Occipital lobe (tissue), 3 donors: ENCODE data around the gene WFDC2. TPM values are rescaled to one million over a fixed set of nuclear protein-coding genes. Genes with fewer than 3 reads are reported as not detected.

Experiments
- DNase-seq: peaks from one replicate; lab custom pipeline; 2025; lab: John Stamatoyannopoulos, UW
- small RNA-seq: library from RNA; depleted of rRNA; stranded (forward); fragments of <200 nt; gene quantifications from one replicate; pipeline ENCODE3, GENCODE V24; 2014
- total RNA-seq: library from RNA; depleted of rRNA; stranded (reverse); fragments of >200 nt; gene quantifications from one replicate; pipeline ENCODE4 v1.2.3, GENCODE V29; 2014

WFDC2 gene
- total RNA-seq, 1 donor from 2014 or later = 3.4 TPM

DNA sequence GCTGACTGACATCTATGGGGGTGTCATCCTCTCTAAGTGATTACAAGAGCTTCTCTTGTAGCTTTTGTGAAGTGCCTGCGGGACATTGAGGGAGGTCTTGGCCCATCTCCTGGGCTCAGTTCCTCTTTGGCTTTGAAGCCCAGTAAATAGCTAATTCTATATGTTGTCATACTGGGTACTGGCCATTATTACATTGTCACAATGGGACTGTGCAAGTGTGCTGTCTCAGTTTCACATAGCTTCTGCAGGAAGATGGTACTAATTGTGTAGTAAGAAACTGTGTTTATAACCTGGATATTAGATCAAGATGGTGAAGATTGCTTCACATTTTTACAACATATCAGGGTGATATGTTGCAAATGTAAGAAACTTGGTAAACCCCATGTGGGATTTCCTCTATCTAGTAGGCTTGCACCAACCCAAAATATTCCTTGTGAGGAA, 26.0 kb downstream of the WFDC2 start:
- DNase-seq = no peak

DNA sequence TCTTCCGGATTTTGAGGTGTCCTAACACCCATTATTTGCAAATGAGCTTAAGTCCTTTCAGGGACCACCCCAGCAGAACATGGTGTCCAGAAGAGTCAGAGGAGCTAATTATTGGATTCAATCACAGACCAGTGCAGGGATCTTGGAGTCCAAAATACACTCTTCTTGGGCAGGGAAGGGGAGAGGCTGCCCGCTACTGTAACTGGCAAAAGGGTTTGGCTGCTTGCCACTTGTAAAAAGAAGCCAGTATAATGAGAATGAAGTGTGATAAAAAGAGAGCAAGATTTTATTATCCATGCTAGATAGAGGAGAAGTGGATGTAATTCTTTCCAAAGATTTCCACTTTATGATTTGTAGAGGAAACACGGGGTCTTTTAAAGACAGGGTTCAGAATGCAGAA, 26.6 kb downstream of the WFDC2 start:
- no peak for DNase-seq

- no peak for DNase-seq
These were observed 28.5 kb downstream of the WFDC2 start for GRCh38 chr20:45497971-45498494.

GRCh38 chr20:45500022-45500421, 30.5 kb downstream of the WFDC2 start:
- no peak for DNase-seq

DNA sequence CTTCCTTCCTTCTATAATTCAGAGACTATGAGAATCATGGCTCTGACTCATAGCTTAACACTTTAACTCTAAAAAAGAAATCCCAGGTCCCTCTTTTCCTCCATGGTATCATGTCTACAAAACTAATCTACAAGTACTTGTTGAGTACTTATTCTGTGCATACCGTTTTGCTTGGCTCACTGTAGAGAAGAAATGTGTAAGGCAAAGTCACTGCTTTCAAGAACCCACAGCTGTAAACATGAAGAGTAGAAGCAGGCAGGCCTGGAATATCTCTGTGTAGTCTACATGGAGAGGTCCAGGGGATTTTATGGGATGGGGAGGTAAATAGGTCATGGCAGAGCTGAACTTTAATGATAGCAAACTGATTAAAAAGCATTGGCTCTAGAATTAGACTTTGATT, 32.0 kb downstream of the WFDC2 start:
- no peak for DNase-seq

GRCh38 chr20:45502561-45502960, 33.0 kb downstream of the WFDC2 start:
- no peak for DNase-seq

DNA sequence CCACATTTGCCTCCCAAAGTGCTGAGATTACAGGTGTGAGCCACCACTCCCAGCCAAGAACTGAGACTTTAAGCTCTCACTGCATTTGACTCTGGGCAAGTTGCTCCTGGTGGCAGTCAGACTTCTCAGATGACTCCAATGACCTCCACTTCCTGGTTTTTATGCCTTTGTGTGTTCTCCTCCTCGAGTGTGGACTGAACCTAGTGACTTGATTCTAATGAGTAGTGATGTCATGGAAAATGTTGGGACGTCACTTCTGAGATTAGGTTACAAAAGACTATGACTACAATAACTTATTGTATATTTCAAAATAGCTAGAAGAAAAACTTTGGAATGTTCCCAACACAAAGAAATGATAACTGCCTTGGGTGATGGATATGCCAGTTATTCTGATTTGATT, 33.9 kb downstream of the WFDC2 start:
- DNase-seq = no peak

DNA sequence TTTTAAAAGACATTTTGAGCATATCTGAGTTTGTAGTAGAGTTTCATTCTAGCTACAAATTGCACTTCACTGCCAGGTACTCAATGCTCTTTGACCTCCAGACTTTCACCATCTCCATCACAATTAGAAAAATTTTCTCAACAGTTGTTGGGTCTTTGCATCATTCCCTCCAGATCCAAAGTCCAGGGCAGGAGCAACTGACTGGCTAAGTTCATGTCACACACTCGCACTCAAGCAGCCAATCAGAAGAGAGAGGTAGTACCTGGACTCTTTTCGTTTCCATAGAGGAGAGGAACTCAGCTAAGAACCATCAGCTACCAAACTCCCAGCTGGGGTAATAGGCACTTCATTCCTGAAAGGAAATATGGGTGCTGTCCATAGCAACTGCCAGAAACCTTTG, 36.8 kb downstream of the WFDC2 start:
- DNase-seq = no peak

DNA sequence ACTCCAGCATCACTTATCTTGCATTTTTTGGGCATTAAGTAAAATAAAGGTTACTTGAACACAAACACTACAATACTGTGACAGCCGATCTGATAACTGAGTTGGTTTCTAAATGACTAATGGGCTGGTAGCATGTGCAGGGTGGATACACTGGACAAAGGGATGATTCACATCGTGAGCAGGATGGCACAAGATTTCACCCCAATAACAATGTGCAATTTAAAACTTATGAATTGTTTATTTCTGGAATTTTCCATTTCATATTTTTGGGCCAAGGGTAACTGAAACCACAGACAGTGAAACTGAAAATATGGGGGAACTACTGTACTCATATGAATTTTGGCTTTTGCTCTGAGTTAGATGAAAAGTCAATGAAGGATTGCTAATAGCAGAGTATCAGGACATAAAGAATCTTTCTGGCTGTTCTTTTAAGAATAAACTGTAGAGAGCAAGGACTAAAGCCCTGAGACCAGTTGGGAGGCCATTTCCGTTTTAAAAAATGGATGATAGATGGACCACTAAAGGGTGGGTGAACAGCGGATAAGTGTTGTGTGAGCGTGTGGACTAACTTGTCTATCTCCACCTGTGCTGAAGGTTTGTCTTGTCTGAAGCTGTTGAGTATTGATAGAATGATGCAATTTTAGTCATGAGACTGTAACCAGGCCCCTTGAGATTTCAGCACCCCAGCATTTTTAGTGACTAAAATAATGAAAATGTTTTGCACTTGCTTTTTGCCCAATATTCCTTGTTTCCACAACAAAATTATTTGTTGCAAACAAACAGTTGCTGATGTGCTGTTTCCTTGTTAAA, 37.7 kb downstream of the WFDC2 start:
- no peak for DNase-seq

GRCh38 chr20:45508068-45508886, 38.7 kb downstream of the WFDC2 start:
- DNase-seq = no peak

DNA sequence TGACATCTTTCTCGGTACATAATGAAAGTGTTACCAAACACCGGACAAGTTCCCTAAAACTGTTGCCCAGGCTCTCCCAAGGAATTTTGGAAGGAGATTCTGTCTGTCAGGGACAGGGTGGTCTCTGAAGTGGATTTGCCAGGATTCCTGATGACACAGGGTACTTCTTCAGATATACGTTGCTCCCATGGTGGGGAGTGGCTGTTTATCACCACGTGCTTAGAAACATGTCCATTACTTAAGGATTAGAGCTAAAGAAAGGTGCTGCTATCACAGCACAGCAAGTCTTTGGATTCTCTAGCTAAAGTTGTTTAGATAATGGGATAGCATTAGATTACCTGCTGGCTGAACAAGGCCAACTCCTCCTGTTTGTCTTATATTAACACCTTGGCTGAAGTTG, 39.5 kb downstream of the WFDC2 start:
- DNase-seq = no peak

- DNase-seq = no peak
These were observed 40.8 kb downstream of the WFDC2 start for GRCh38 chr20:45510242-45510862.

GRCh38 chr20:45515147-45515913, 45.8 kb downstream of the WFDC2 start, which contains the start of gene SPINT3:
Gene SPINT3 (minus strand): TSS chr20:45515622. CDS start chr20:45515608, 14 bp downstream.
- DNase-seq = no peak

DNA sequence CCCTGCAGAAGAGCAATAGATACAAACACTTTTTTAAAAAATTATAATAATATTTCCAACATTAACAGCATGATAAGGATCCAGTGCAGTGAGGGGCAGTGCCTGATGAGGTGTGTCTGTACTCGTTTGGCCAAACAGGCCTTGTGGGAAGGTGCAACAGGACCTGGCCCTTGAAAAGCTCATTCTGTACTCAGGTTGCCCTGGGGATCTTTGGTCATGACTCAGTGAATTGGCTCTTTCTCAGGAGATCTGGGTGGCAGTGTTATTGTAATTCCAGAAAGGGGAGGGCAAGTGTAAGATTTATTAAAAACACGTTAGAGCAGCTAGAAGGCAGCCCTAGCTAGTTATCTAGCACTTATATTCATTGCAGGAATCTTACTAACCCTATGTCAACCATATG, 48.7 kb downstream of the WFDC2 start:
- DNase-seq = no peak

DNA sequence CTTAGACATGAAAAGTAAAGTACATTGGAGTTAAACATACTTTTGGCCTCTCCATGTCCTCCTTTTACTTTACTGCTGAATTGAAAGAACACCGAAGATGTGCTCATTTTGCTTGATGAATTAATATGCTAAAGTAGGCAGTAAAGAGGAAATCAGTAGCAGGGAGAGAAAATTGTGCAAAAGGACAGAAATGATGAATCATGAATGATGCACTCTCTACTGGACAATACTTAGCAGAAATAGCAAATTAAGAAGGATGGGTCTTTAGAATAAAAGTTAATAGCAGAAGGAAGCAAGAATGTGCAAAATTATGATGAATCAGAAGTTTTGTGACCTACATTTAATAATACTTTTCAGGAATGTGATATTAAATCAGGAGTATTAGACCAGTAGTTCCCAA, 54.3 kb downstream of the WFDC2 start:
- DNase-seq = no peak

- no peak for DNase-seq
These were observed 57.7 kb downstream of the WFDC2 start for GRCh38 chr20:45527294-45527693.

Small RNA genes lying within 50 kb of the gene (small RNA-seq; reads per million reads assigned to genes)
- gene MIR6812 = not detected

Other genes with a start within 250 kb of the WFDC2 start
- not detected for gene SEMG2, start 248.4 kb upstream of the WFDC2 start, total RNA-seq
- not detected for gene SLPI, start 215.2 kb upstream of the WFDC2 start, total RNA-seq
- gene RBPJL, start 162.9 kb upstream of the WFDC2 start, total RNA-seq = not detected
- gene MATN4, start 161.5 kb upstream of the WFDC2 start, total RNA-seq = not detected
- 1.9 TPM for gene SDC4, start 121.3 kb upstream of the WFDC2 start, total RNA-seq
- gene SYS1, start 106.6 kb upstream of the WFDC2 start, total RNA-seq = 23.4 TPM
- gene TP53TG5, start 91.4 kb upstream of the WFDC2 start, total RNA-seq = not detected
- 5.9 TPM for gene DBNDD2, start 61.5 kb upstream of the WFDC2 start, total RNA-seq
- gene PIGT, start 53.6 kb upstream of the WFDC2 start, total RNA-seq = 12.0 TPM
- gene SPINT3, start 45.9 kb downstream of the WFDC2 start, total RNA-seq = not detected
- gene WFDC6, start 69.7 kb downstream of the WFDC2 start, total RNA-seq = not detected
- gene EPPIN, start 77.6 kb downstream of the WFDC2 start, total RNA-seq = not detected
- not detected for gene WFDC8, start 109.5 kb downstream of the WFDC2 start, total RNA-seq
- not detected for gene WFDC10A, start 160.0 kb downstream of the WFDC2 start, total RNA-seq
- not detected for gene WFDC9, start 161.5 kb downstream of the WFDC2 start, total RNA-seq
- gene WFDC11, start 200.5 kb downstream of the WFDC2 start, total RNA-seq = not detected
- not detected for gene WFDC13, start 232.3 kb downstream of the WFDC2 start, total RNA-seq
- gene WFDC10B, start 235.3 kb downstream of the WFDC2 start, total RNA-seq = not detected